GM19463 (cell line): Measurements from ENCODE around the gene B4GALT5.

Experiments
- ATAC-seq: cut with Tn5 transposase; IDR thresholded peaks from one replicate; pipeline ENCODE4 v1.9.1; 2021; ENCODE audit warnings: mild to moderate bottlenecking, moderate library complexity; ENCODE audit not compliant: unreplicated experiment

The B4GALT5 gene

GRCh38 chr20:49587111-49587570, 126.5 kb downstream of the B4GALT5 start:
- no peak for ATAC-seq

- no peak for ATAC-seq
These were observed 128.0 kb downstream of the B4GALT5 start for GRCh38 chr20:49585585-49586245.

- ATAC-seq = no peak
These were observed 129.0 kb downstream of the B4GALT5 start for GRCh38 chr20:49584418-49585382.

- no peak for ATAC-seq
These were observed 129.8 kb downstream of the B4GALT5 start for GRCh38 chr20:49583669-49584417.

GRCh38 chr20:49583343-49583668, 130.4 kb downstream of the B4GALT5 start:
- ATAC-seq = no peak
